Lung (tissue), 12 donors: Measurements from ENCODE around the gene LYZL4. TPM values are rescaled to one million over a fixed set of nuclear protein-coding genes. Genes with fewer than 3 reads are reported as not detected.

Experiments
- ATAC-seq: fragments of 200-7000 bp; cut with Tn5 transposase; one replicate; pipeline ENCODE4 v1.9.1; 2020; ENCODE audit warnings: moderate number of reproducible peaks; ENCODE audit not compliant: insufficient read depth, low FRiP score
- DNase-seq, 3 donors: peaks; one replicate each; pipeline ENCODE4 v3.0.0-alpha.2; 2013 to 2017
- H3K27ac ChIP-seq, 2 donors: one replicate each; pipeline ENCODE4 v1.5.1; 2013; ENCODE audit warnings: mild to moderate bottlenecking in 2 of 2, moderate library complexity in 2 of 2, control low read depth in 1 of 2, inconsistent platforms in 1 of 2, low read depth in 1 of 2, low read length in 1 of 2
- H3K27me3 ChIP-seq, 3 donors: one replicate each; pipeline ENCODE4 v1.5.1; 2013; ENCODE audit warnings: low read length in 2 of 3; ENCODE audit not compliant: control insufficient read depth in 3 of 3, insufficient read depth in 3 of 3
- H3K36me3 ChIP-seq, 4 donors: one replicate each; pipeline ENCODE4 v1.5.1; 2013; ENCODE audit warnings: low read length in 4 of 4, mild to moderate bottlenecking in 1 of 4, moderate library complexity in 1 of 4; ENCODE audit not compliant: control insufficient read depth in 4 of 4, insufficient read depth in 4 of 4
- H3K4me1 ChIP-seq, 5 donors: one replicate each; pipeline ENCODE4 v1.5.1; 2013; ENCODE audit warnings: low read length in 5 of 5, mild to moderate bottlenecking in 2 of 5, moderate library complexity in 1 of 5; ENCODE audit not compliant: control insufficient read depth in 5 of 5, insufficient read depth in 5 of 5
- H3K4me3 ChIP-seq: one replicate; pipeline ENCODE4 v1.5.1; 2013; ENCODE audit warnings: mild to moderate bottlenecking, control low read depth, moderate library complexity
- H3K9ac ChIP-seq, 2 donors: one replicate each; pipeline ENCODE4 v1.5.1; 2013; ENCODE audit warnings: low read length in 2 of 2, control low read depth in 1 of 2; ENCODE audit not compliant: insufficient read depth in 1 of 2
- H3K9me3 ChIP-seq, 4 donors: one replicate each; pipeline ENCODE4 v1.5.1; 2013; ENCODE audit warnings: low read length in 3 of 4, mild to moderate bottlenecking in 1 of 4, moderate library complexity in 1 of 4; ENCODE audit not compliant: control insufficient read depth in 4 of 4, insufficient read depth in 3 of 4
- WGBS, 2 donors: extraction: QIAGEN DNeasy Blood & Tissue Kit; methylation state at CpG; one replicate each; pipeline ENCODE4 v1.1.7; 2013; 5-methylcytosine and 5-hydroxymethylcytosine counted together
- polyA plus RNA-seq, 2 donors: library from polyadenylated mRNA; stranded (reverse); fragments of 200-250 nt; gene quantifications; one replicate each; pipeline ENCODE4 v1.2.1, GENCODE V29; 2013
- total RNA-seq, 2 donors: library from RNA; depleted of rRNA in 1 of 2; stranded (reverse); fragments of >200 nt in 1 of 2; gene quantifications; one replicate each; pipeline ENCODE4 v1.2.1, GENCODE V29; 2014 to 2021
- TF ChIP-seq, protein P1 (sequence below): IDR thresholded peaks from 2 replicates; pipeline ENCODE4 v1.5.1; 2012; ENCODE audit warnings: mild to moderate bottlenecking; ENCODE audit errors: control extremely low read depth, extremely low read depth
- donor health status: control.
- donor health status: control.
- donor health status: Bipolar disorder and iron deficiency.
- donor health status: healthy.
- donor health status: DM: yes; HTN: yes; CAD: no.

Gene LYZL4
- total and polyA plus RNA-seq, 4 donors, result 0.14 TPM; not detected in 3

GRCh38 chr3:42375121-42375800 is 35.1 kb downstream of the LYZL4 start:
- no peak for ATAC-seq

DNA sequence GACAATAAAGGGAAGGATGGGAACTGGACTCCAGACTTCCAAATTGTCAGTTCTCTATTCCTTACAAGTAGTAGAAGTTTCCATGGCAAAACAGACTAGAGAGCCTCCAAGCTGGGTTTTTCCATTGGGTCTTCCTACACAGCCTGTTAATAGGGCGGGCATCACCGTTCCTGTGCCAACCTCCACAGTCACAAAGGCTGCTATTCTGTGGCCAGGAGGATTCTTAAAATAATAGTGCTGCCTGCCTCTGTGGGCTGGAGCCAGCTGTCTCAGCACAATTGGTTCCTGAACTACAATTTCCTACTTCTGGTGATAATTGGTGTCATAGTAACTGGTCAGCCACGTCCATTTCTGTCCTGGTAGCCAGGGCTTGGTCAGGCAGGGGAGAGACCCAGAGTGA is 38.6 kb downstream of the LYZL4 start:
- H3K27me3 ChIP-seq, result no peaks in the 10 kb centered on the region
- ATAC-seq (no peak), DNase-seq (no peak)
- no peaks in the 10 kb centered on the region for H3K9me3 ChIP-seq
- no peak overlapping the region for H3K9ac ChIP-seq
- no peak overlapping the region for H3K4me3 ChIP-seq
- H3K4me1 ChIP-seq, result peaks cover 0 to 3% (median 0%) of the 10 kb centered on the region in 5 donors
- TF ChIP-seq, protein P1, sequence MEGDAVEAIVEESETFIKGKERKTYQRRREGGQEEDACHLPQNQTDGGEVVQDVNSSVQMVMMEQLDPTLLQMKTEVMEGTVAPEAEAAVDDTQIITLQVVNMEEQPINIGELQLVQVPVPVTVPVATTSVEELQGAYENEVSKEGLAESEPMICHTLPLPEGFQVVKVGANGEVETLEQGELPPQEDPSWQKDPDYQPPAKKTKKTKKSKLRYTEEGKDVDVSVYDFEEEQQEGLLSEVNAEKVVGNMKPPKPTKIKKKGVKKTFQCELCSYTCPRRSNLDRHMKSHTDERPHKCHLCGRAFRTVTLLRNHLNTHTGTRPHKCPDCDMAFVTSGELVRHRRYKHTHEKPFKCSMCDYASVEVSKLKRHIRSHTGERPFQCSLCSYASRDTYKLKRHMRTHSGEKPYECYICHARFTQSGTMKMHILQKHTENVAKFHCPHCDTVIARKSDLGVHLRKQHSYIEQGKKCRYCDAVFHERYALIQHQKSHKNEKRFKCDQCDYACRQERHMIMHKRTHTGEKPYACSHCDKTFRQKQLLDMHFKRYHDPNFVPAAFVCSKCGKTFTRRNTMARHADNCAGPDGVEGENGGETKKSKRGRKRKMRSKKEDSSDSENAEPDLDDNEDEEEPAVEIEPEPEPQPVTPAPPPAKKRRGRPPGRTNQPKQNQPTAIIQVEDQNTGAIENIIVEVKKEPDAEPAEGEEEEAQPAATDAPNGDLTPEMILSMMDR, result no peak
- H3K36me3 ChIP-seq, result no peaks in the 10 kb centered on the region
- no peak overlapping the region for H3K27ac ChIP-seq
- WGBS, 2 donors, result 77 to 81% methylated on average over 3 of the region's 3 CpGs

More at GRCh38 chr3:42375121-42375800, 35.1 kb downstream of the LYZL4 start:
- Histone ChIP-seq H3K4me3 (no peak overlapping the region), H3K36me3 (no peaks in the 10 kb centered on the region), H3K9ac (no peak overlapping the region), H3K27ac (no peak overlapping the region), H3K4me1 (no peaks in the 10 kb centered on the region), H3K9me3 (no peaks in the 10 kb centered on the region), H3K27me3 (no peaks in the 10 kb centered on the region)
- 35 to 56% methylated on average over 6 of the region's 6 CpGs for WGBS, 2 donors
- TF ChIP-seq, protein P1, result no peak
- DNase-seq, result no peak

DNA sequence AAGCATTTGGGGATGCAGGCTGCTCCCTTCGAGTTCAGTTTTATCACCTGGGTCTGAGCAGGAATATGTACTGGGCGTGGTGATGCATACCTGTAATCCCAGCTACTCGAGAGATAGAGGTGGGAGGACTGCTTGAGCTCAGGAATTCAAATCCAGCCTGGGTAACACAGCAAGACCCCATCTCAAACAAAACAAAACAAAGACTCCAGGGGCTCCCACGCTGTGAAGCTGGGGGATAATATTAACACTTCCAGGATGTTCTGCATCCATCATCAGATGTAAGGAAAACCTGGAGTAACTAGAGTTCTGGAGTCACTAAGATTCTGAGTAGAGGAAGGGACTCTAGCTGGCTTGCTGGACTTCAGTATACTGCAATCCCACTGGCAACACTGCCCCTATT is 40.6 kb downstream of the LYZL4 start:
- no peak for DNase-seq
- H3K4me3 ChIP-seq, result no peak overlapping the region
- no peak for ATAC-seq
- peaks cover 0 to 3% (median 0%) of the 10 kb centered on the region in 5 donors for H3K4me1 ChIP-seq
- H3K9me3 ChIP-seq, result peaks cover 0 to 6% (median 0%) of the 10 kb centered on the region in 4 donors
- TF ChIP-seq, protein P1, result no peak
- no peaks in the 10 kb centered on the region for H3K36me3 ChIP-seq
- H3K27me3 ChIP-seq, result no peaks in the 10 kb centered on the region
- H3K27ac ChIP-seq, result no peak overlapping the region
- 57 to 68% methylated on average over 4 of the region's 4 CpGs for WGBS, 2 donors
- H3K9ac ChIP-seq, result no peak overlapping the region
